Measurements from ENCODE around the gene PROX2.

The PROX2 gene

DNA sequence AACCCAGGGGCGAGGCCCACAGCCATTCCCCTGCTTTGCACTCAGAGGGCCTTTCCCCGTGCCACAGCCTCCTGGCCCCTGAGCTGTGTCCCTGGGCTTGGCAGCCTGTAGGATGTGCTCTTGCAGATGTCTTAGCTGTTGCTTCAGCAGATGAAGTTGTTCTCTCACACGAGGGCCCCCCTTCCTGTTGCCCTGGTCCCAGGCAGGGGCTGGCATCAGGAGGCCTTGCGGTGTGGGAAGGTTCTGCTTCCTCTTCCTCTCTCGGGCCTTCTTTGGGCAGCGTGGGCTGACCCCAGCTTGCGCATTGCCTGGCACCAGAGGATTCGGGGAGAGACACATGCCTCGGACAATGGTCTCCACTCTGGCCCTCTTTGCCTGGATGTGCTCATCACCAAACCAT is 12.7 kb downstream of the PROX2 start:
- H3K27ac ChIP-seq (ENCODE audit: low read length): no peak overlapping the region
- no peaks in the 10 kb centered on the region for H3K9me3 ChIP-seq (ENCODE audit: insufficient read depth, low read length, severe bottlenecking)
- ATAC-seq (ENCODE audit: insufficient read depth, low read depth) (no peak), DNase-seq (no peak)
- no peaks in the 10 kb centered on the region for H3K36me3 ChIP-seq (ENCODE audit: insufficient read depth, low read length)
- H3K4me2 ChIP-seq (ENCODE audit: insufficient read depth, low read length): no peak overlapping the region
- no peaks in the 10 kb centered on the region for H3K4me1 ChIP-seq (ENCODE audit: insufficient read depth, low read length)
- no peaks in the 10 kb centered on the region for H4K20me1 ChIP-seq (ENCODE audit: insufficient read depth, low read length)
- no peak overlapping the region for H2AFZ ChIP-seq (ENCODE audit: low read depth, low read length)
- TF ChIP-seq EZH2 (IDR thresholded peaks at IDR 0.05; ENCODE audit: borderline replicate concordance, low read depth, low read length, severe bottlenecking) (no peak), CTCF (IDR thresholded peaks at IDR 0.05; ENCODE audit: borderline replicate concordance, extremely low read depth, low read length, poor library complexity, severe bottlenecking) (no peak)
- H3K27me3 ChIP-seq (ENCODE audit: insufficient read depth, low read length, poor library complexity): no peaks in the 10 kb centered on the region
- no peaks in the 10 kb centered on the region for H3K79me2 ChIP-seq (ENCODE audit: insufficient read depth, low read length)
- no peak overlapping the region for H3K9ac ChIP-seq (ENCODE audit: low read depth, low read length)
- no peak overlapping the region for H3K4me3 ChIP-seq (ENCODE audit: low read depth in 1 of 2, low read length in 2 of 2)

DNA sequence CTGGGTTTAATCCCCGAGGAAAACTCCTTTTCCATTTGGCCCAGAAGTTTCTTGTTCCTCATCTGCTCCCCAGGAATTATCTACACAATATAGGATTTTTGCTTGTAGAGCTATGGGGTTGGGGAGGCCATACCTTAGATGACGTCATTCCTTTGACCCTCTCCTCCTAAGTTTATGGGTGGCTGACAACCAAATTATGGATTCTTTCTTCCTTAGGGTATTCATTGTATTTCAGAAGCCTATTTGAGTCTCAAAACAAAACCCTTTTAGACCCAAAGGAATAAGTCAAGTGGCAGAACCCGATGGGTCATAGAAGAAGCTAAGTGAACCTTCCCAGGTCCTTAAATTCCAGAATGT is 14.2 kb downstream of the PROX2 start:
- TF ChIP-seq EZH2 (IDR thresholded peaks at IDR 0.05; ENCODE audit: borderline replicate concordance, low read depth, low read length, severe bottlenecking): no peak
- TF ChIP-seq CTCF (IDR thresholded peaks at IDR 0.05; ENCODE audit: borderline replicate concordance, extremely low read depth, low read length, poor library complexity, severe bottlenecking): no peak
- H3K4me1 ChIP-seq (ENCODE audit: insufficient read depth, low read length): no peaks in the 10 kb centered on the region
- no peaks in the 10 kb centered on the region for H3K36me3 ChIP-seq (ENCODE audit: insufficient read depth, low read length)
- no peaks in the 10 kb centered on the region for H3K27me3 ChIP-seq (ENCODE audit: insufficient read depth, low read length, poor library complexity)
- DNase-seq (no peak), ATAC-seq (ENCODE audit: insufficient read depth, low read depth) (no peak)
- no peak overlapping the region for H3K4me2 ChIP-seq (ENCODE audit: insufficient read depth, low read length)
- no peak overlapping the region for H2AFZ ChIP-seq (ENCODE audit: low read depth, low read length)
- no peak overlapping the region for H3K4me3 ChIP-seq (ENCODE audit: low read depth in 1 of 2, low read length in 2 of 2)
- H3K9me3 ChIP-seq (ENCODE audit: insufficient read depth, low read length, severe bottlenecking): no peaks in the 10 kb centered on the region
- H3K79me2 ChIP-seq (ENCODE audit: insufficient read depth, low read length): no peaks in the 10 kb centered on the region
- no peak overlapping the region for H3K27ac ChIP-seq (ENCODE audit: low read length)
- H3K9ac ChIP-seq (ENCODE audit: low read depth, low read length): no peak overlapping the region
- no peaks in the 10 kb centered on the region for H4K20me1 ChIP-seq (ENCODE audit: insufficient read depth, low read length)

GRCh38 chr14:74860899-74861733 is 14.8 kb downstream of the PROX2 start:
- Histone ChIP-seq H3K27ac (ENCODE audit: low read length) (no peak overlapping the region), H3K36me3 (ENCODE audit: insufficient read depth, low read length) (no peaks in the 10 kb centered on the region), H3K9ac (ENCODE audit: low read depth, low read length) (no peak overlapping the region), H2AFZ (ENCODE audit: low read depth, low read length) (no peak overlapping the region), H3K27me3 (ENCODE audit: insufficient read depth, low read length, poor library complexity) (no peaks in the 10 kb centered on the region), H3K4me1 (ENCODE audit: insufficient read depth, low read length) (no peaks in the 10 kb centered on the region), H3K9me3 (ENCODE audit: insufficient read depth, low read length, severe bottlenecking) (no peaks in the 10 kb centered on the region), H3K4me3 (ENCODE audit: low read depth in 1 of 2, low read length in 2 of 2) (no peak overlapping the region), H3K4me2 (ENCODE audit: insufficient read depth, low read length) (no peak overlapping the region), H4K20me1 (ENCODE audit: insufficient read depth, low read length) (no peaks in the 10 kb centered on the region), H3K79me2 (ENCODE audit: insufficient read depth, low read length) (no peaks in the 10 kb centered on the region)
- peak; percentile 86 for DNase-seq
- peak; percentile 95 for ATAC-seq (ENCODE audit: insufficient read depth, low read depth)
- no peak for TF ChIP-seq EZH2 (IDR thresholded peaks at IDR 0.05; ENCODE audit: borderline replicate concordance, low read depth, low read length, severe bottlenecking)
- TF ChIP-seq CTCF (IDR thresholded peaks at IDR 0.05; ENCODE audit: borderline replicate concordance, extremely low read depth, low read length, poor library complexity, severe bottlenecking): peak; percentile 91
